H1 (cell line): ENCODE results near the gene LYPD6. TPM values are rescaled to one million over a fixed set of nuclear protein-coding genes. Genes with fewer than 3 reads are reported as not detected.

ENCODE experiments used
- CTCF ChIA-PET: fragments of 300-600 bp; sonication (Branson Sonifier 250); formaldehyde crosslinking; loops from one replicate; lab custom pipeline; 2021; ENCODE audit not compliant: partially characterized antibody; lab: Charles Lee
- POLR2A ChIA-PET: fragments of 300-600 bp; sonication (Branson Sonifier 250); formaldehyde crosslinking; loops from one replicate; lab custom pipeline; 2021; ENCODE audit warnings: inconsistent platforms; ENCODE audit not compliant: partially characterized antibody; lab: Charles Lee
- DNase-seq, 2 experiments: peaks; one replicate each; pipeline versions ENCODE4 v3.0.0 to v3.0.0-alpha.2; 2010 to 2022; ENCODE audit warnings: low spot score in 2 of 2, low read depth in 1 of 2, mixed read lengths in 1 of 2
- FAIRE-seq: peaks from 2 replicates; lab custom pipeline; 2011; peaks lifted over from hg19 to GRCh38; lab: Jason Lieb, UNC
- H2AFZ ChIP-seq: 2 replicates; pipeline ENCODE4 v1.8.1; 2012; ENCODE audit warnings: low read length, inconsistent platforms
- H2AK5ac ChIP-seq: 2 replicates; pipeline ENCODE4 v1.6.1; 2013; ENCODE audit warnings: low read depth, low read length
- H2BK120ac ChIP-seq: replicated peaks from 2 replicates; pipeline ENCODE3; 2013; ENCODE audit warnings: low read depth, low read length, inconsistent platforms
- H2BK12ac ChIP-seq: 2 replicates; pipeline ENCODE4 v1.6.1; 2013; ENCODE audit warnings: low read depth, low read length
- H2BK15ac ChIP-seq: 2 replicates; pipeline ENCODE4 v1.6.1; 2013; ENCODE audit warnings: low read length
- H2BK20ac ChIP-seq: 2 replicates; pipeline ENCODE4 v1.6.1; 2013; ENCODE audit warnings: low read length
- H2BK5ac ChIP-seq: 2 replicates; pipeline ENCODE4 v1.6.1; 2013; ENCODE audit warnings: low read depth, low read length
- H3K14ac ChIP-seq: 2 replicates; pipeline ENCODE4 v1.6.1; 2013; ENCODE audit warnings: inconsistent platforms; ENCODE audit not compliant: insufficient read length
- H3K18ac ChIP-seq: 2 replicates; pipeline ENCODE4 v1.6.1; 2013; ENCODE audit warnings: low read length; ENCODE audit errors: extremely low read depth
- H3K23ac ChIP-seq: 2 replicates; pipeline ENCODE4 v1.6.1; 2013; ENCODE audit warnings: inconsistent platforms; ENCODE audit not compliant: insufficient read length
- H3K23me2 ChIP-seq: 2 replicates; pipeline ENCODE4 v1.6.1; 2013; ENCODE audit warnings: low read depth, low read length
- H3K27ac ChIP-seq: 2 replicates; pipeline ENCODE4 v1.6.1; 2011; ENCODE audit warnings: low read depth, low read length, inconsistent platforms
- H3K27me3 ChIP-seq, 4 experiments: replicated peaks in 1 of 4; 1 replicate in 1 of 4; 2 replicates in 3 of 4; pipeline versions ENCODE4 v1.6.1 to v1.8.1; 2011 to 2013; ENCODE audit warnings: low read length in 3 of 4, mild to moderate bottlenecking in 3 of 4, inconsistent platforms in 2 of 4, mixed read lengths in 2 of 4, moderate library complexity in 1 of 4; ENCODE audit not compliant: control insufficient read depth in 3 of 4, insufficient read depth in 3 of 4; ENCODE audit errors: extremely low read depth in 1 of 4
- H3K36me3 ChIP-seq, 4 experiments: 2 replicates each; pipeline versions ENCODE4 v1.6.1 to v1.8.1; 2011 to 2013; ENCODE audit warnings: mild to moderate bottlenecking in 4 of 4, low read length in 3 of 4, moderate library complexity in 2 of 4, control low read depth in 1 of 4, inconsistent platforms in 1 of 4; ENCODE audit not compliant: insufficient read depth in 4 of 4, control insufficient read depth in 2 of 4
- H3K4ac ChIP-seq: replicated peaks from 2 replicates; pipeline ENCODE3; 2013; ENCODE audit warnings: low read length, low read depth, mixed read lengths, inconsistent platforms; ENCODE audit not compliant: insufficient read length
- H3K4me1 ChIP-seq, 4 experiments: replicated peaks in 1 of 4; 1 replicate in 1 of 4; 2 replicates in 3 of 4; pipeline versions ENCODE4 v1.6.1 to v1.8.1; 2011 to 2013; ENCODE audit warnings: low read length in 3 of 4, inconsistent platforms in 2 of 4, mixed read lengths in 1 of 4; ENCODE audit not compliant: insufficient read depth in 4 of 4, control insufficient read depth in 3 of 4
- H3K4me2 ChIP-seq, 2 experiments: 2 replicates each; pipeline versions ENCODE4 v1.6.1 to v1.8.1; 2011 to 2013; ENCODE audit warnings: low read depth in 2 of 2, low read length in 2 of 2, control low read depth in 1 of 2, inconsistent platforms in 1 of 2, mild to moderate bottlenecking in 1 of 2; ENCODE audit not compliant: insufficient read depth in 1 of 2
- H3K4me3 ChIP-seq, 4 experiments: fragments of 200-600, 300-600 bp in 1 of 4; sonication (generic), shearing (Covaris generic), sonication (Bioruptor Twin) in 1 of 4; 2 replicates each; pipeline versions ENCODE4 v1.5.1 to v1.8.1; 2011 to 2016; ENCODE audit warnings: low read length in 4 of 4, low read depth in 3 of 4, control low read depth in 2 of 4, inconsistent platforms in 2 of 4, mild to moderate bottlenecking in 2 of 4, mixed read lengths in 1 of 4, moderate library complexity in 1 of 4; ENCODE audit not compliant: insufficient read depth in 2 of 4; ENCODE audit errors: extremely low read depth in 1 of 4
- H3K56ac ChIP-seq: replicated peaks from 2 replicates; pipeline ENCODE3; 2013; ENCODE audit warnings: low read depth, mild to moderate bottlenecking, mixed read lengths, low read length, inconsistent platforms; ENCODE audit not compliant: insufficient read length
- H3K79me1 ChIP-seq: 2 replicates; pipeline ENCODE4 v1.6.1; 2013; ENCODE audit warnings: low read depth, low read length, control low read depth
- H3K79me2 ChIP-seq, 2 experiments: 2 replicates each; pipeline versions ENCODE4 v1.6.1 to v1.8.1; 2012 to 2013; ENCODE audit warnings: low read length in 2 of 2, mild to moderate bottlenecking in 2 of 2, inconsistent platforms in 1 of 2; ENCODE audit not compliant: insufficient read depth in 2 of 2, control insufficient read depth in 1 of 2
- H3K9ac ChIP-seq, 4 experiments: replicated peaks in 1 of 4; 1 replicate in 1 of 4; 2 replicates in 3 of 4; pipeline versions ENCODE4 v1.6.1 to v1.8.1; 2011 to 2013; ENCODE audit warnings: low read depth in 3 of 4, low read length in 3 of 4, control low read depth in 2 of 4, mild to moderate bottlenecking in 2 of 4, moderate library complexity in 2 of 4, inconsistent platforms in 1 of 4; ENCODE audit errors: extremely low read depth in 1 of 4
- H3K9me3 ChIP-seq, 2 experiments: 2 replicates each; pipeline versions ENCODE4 v1.6.1 to v1.8.1; 2012 to 2013; ENCODE audit warnings: mild to moderate bottlenecking in 2 of 2, moderate library complexity in 2 of 2, control low read depth in 1 of 2, inconsistent platforms in 1 of 2, low read depth in 1 of 2, low read length in 1 of 2, mixed read lengths in 1 of 2; ENCODE audit not compliant: insufficient read depth in 2 of 2
- H4K20me1 ChIP-seq, 2 experiments: replicated peaks in 1 of 2; 2 replicates each; pipeline versions ENCODE3 to v1.8.1; 2011 to 2013; ENCODE audit warnings: inconsistent platforms in 2 of 2, low read length in 2 of 2, mild to moderate bottlenecking in 1 of 2; ENCODE audit not compliant: insufficient read depth in 2 of 2, control insufficient read depth in 1 of 2
- H4K5ac ChIP-seq: 2 replicates; pipeline ENCODE4 v1.6.1; 2013; ENCODE audit warnings: low read length, low read depth, mixed read lengths, inconsistent platforms; ENCODE audit not compliant: insufficient read length
- H4K8ac ChIP-seq: 2 replicates; pipeline ENCODE4 v1.8.0; 2013; ENCODE audit warnings: mild to moderate bottlenecking, moderate library complexity, low read length, inconsistent platforms; ENCODE audit not compliant: insufficient read depth; ENCODE audit errors: extremely low read depth
- H4K91ac ChIP-seq: replicated peaks from 2 replicates; pipeline ENCODE3; 2013; ENCODE audit warnings: low read length, mixed read lengths, inconsistent platforms; ENCODE audit not compliant: insufficient read length
- CREB1 ChIP-seq: IDR thresholded peaks from 2 replicates; pipeline ENCODE4 v1.6.1; 2012; ENCODE audit warnings: inconsistent platforms
- HDAC6 ChIP-seq: IDR thresholded peaks from one replicate; pipeline ENCODE4 v1.7.1; 2012; ENCODE audit warnings: low read depth, mild to moderate bottlenecking, inconsistent platforms, low read length, moderate library complexity
- RFX5 ChIP-seq: IDR thresholded peaks from 2 replicates; pipeline ENCODE4 v1.6.1; 2011; ENCODE audit warnings: low read depth, low read length, improper control_type of control experiment, borderline replicate concordance
- polyA plus RNA-seq, 7 experiments: library from polyadenylated mRNA; depleted of rRNA in 3 of 7; stranded (reverse) in 5 of 7; unstranded in 2 of 7; fragments of >200 nt in 5 of 7; fragments of 200-250 nt in 2 of 7; gene quantifications; 1 replicate in 5 of 7; 2 replicates in 1 of 7; 4 replicates in 1 of 7; pipeline versions ENCODE4 v1.2.1 to v1.2.3, GENCODE V29; 2011 to 2013; ENCODE audit warnings: missing spikeins in 2 of 7, mixed read lengths in 2 of 7
- total RNA-seq: library from RNA; stranded (reverse); fragmentation: NEBNext Ultra II Directional; extraction: Animal tissue kit (Norgen Biotek cat#: 25700); gene quantifications from 2 replicates; pipeline ENCODE4 v1.2.1, GENCODE V29; 2021

The LYPD6 gene
- total and polyA plus RNA-seq, 2 of the 8 experiments (the other 6 are each of a cell fraction or from before 2014, with no cell fraction given), result 5.6 to 8.9 TPM

GRCh38 chr2:149473068-149473467 lies 142.7 kb downstream of the LYPD6 start (continued):
- TF ChIP-seq CREB1 (no peak), HDAC6 (no peak)

GRCh38 chr2:149473521-149473920 lies 143.1 kb downstream of the LYPD6 start:
- no peak overlapping the region for H4K5ac ChIP-seq
- H4K8ac ChIP-seq, result no peak overlapping the region
- H2BK5ac ChIP-seq, result no peak overlapping the region
- no peaks in the 10 kb centered on the region for H3K27me3 ChIP-seq
- no peak overlapping the region for H3K14ac ChIP-seq
- H3K4me1 ChIP-seq, result no peaks in the 10 kb centered on the region
- H2BK20ac ChIP-seq, result no peak overlapping the region
- H3K4me3 ChIP-seq, result no peak overlapping the region
- H3K56ac ChIP-seq, result no peak overlapping the region
- H2BK12ac ChIP-seq, result no peak overlapping the region
- H4K20me1 ChIP-seq, result peaks cover 0 to 2% of the 10 kb centered on the region in 2 experiments
- H3K36me3 ChIP-seq, result no peaks in the 10 kb centered on the region
- H3K4me2 ChIP-seq, result no peak overlapping the region
- no peaks in the 10 kb centered on the region for H3K79me1 ChIP-seq
- no peak overlapping the region for H3K23ac ChIP-seq
- H2BK120ac ChIP-seq, result no peak overlapping the region
- no peak overlapping the region for H2AFZ ChIP-seq
- ChIA-PET CTCF (interaction anchor here (0.6 to 1.1 kb wide), 3 partner anchors 16 to 830 kb away, joined by 3 read pairs; no protein-coding TSS in a partner anchor), POLR2A (no interaction called here)
- no peak overlapping the region for H2BK15ac ChIP-seq
- H3K79me2 ChIP-seq, result no peaks in the 10 kb centered on the region
- no peaks in the 10 kb centered on the region for H3K9me3 ChIP-seq
- H3K18ac ChIP-seq, result no peak overlapping the region
- no peak for DNase-seq
- H3K23me2 ChIP-seq, result no peaks in the 10 kb centered on the region
- H4K91ac ChIP-seq, result no peak overlapping the region
- H3K4ac ChIP-seq, result no peak overlapping the region
- TF ChIP-seq RFX5, result no peak
- H3K9ac ChIP-seq, result no peak overlapping the region
- H2AK5ac ChIP-seq, result no peak overlapping the region
- FAIRE-seq, result no peak
- no peak overlapping the region for H3K27ac ChIP-seq
